IMR-90 (cell line): ENCODE measurements around the gene ADD3. TPM values are rescaled to one million over a fixed set of nuclear protein-coding genes. Genes with fewer than 3 reads are reported as not detected.

Source experiments
- ATAC-seq: fragments of 200-7000 bp; cut with Tn5 transposase; 2 replicates; pipeline ENCODE4 v1.9.1; 2020; ENCODE audit warnings: low read depth, mild to moderate bottlenecking, moderate library complexity
- BruUV-seq: library from RNA; stranded (reverse); fragments of 400-500 nt; replicated peaks from 2 replicates; lab custom pipeline; 2021; lab: Mats Ljungman, UMichigan
- CTCF ChIA-PET: fragments of 300-600 bp; formaldehyde crosslinking; extraction: SDS; loops from one replicate; lab custom pipeline; 2021; ENCODE audit warnings: antibody characterized with exemption; lab: Yijun Ruan, JAX
- POLR2A ChIA-PET: fragments of 300-600 bp; sonication (Branson Sonifier 250); formaldehyde crosslinking; loops from one replicate; lab custom pipeline; 2022; ENCODE audit warnings: antibody characterized with exemption; ENCODE audit not compliant: unreplicated experiment; lab: Charles Lee
- DNase-seq: peaks from one replicate; pipeline ENCODE4 v3.0.0; 2013
- H2AFZ ChIP-seq: replicated peaks from 2 replicates; pipeline ENCODE3; 2013; ENCODE audit warnings: low read length, mild to moderate bottlenecking; ENCODE audit not compliant: poor library complexity
- H2AK5ac ChIP-seq: 2 replicates; pipeline ENCODE4 v1.6.1; 2013; ENCODE audit warnings: low read depth, low read length, inconsistent platforms
- H2AK9ac ChIP-seq: replicated peaks from 2 replicates; pipeline ENCODE3; 2013; ENCODE audit warnings: mild to moderate bottlenecking, low read depth, low read length, moderate library complexity; ENCODE audit not compliant: poor library complexity
- H2BK120ac ChIP-seq: 2 replicates; pipeline ENCODE4 v1.6.1; 2013; ENCODE audit warnings: low read depth, low read length, inconsistent platforms
- H2BK15ac ChIP-seq: 3 replicates; pipeline ENCODE4 v1.6.1; 2013; ENCODE audit warnings: low read depth, low read length, inconsistent platforms
- H2BK20ac ChIP-seq: 2 replicates; pipeline ENCODE4 v1.6.1; 2013; ENCODE audit warnings: low read depth, mild to moderate bottlenecking, inconsistent platforms, low read length, moderate library complexity
- H2BK5ac ChIP-seq: 2 replicates; pipeline ENCODE4 v1.6.1; 2013; ENCODE audit warnings: mild to moderate bottlenecking, low read depth, low read length, inconsistent platforms; ENCODE audit not compliant: poor library complexity, severe bottlenecking
- H3K14ac ChIP-seq: replicated peaks from 2 replicates; pipeline ENCODE4 v1.6.1; 2013; ENCODE audit warnings: low read depth, low read length, inconsistent platforms
- H3K18ac ChIP-seq: 2 replicates; pipeline ENCODE4 v1.6.1; 2013; ENCODE audit warnings: low read depth, low read length, control low read depth
- H3K23ac ChIP-seq: 2 replicates; pipeline ENCODE4 v1.6.1; 2013; ENCODE audit warnings: low read depth, low read length, inconsistent platforms
- H3K27ac ChIP-seq: 2 replicates; pipeline ENCODE4 v1.5.1; 2013; ENCODE audit warnings: mild to moderate bottlenecking, control low read depth, low read length; ENCODE audit not compliant: insufficient read depth
- H3K27me3 ChIP-seq: 2 replicates; pipeline ENCODE4 v1.6.1; 2013; ENCODE audit warnings: low read length; ENCODE audit not compliant: control insufficient read depth, insufficient read depth
- H3K36me3 ChIP-seq: 2 replicates; pipeline ENCODE4 v1.6.1; 2013; ENCODE audit warnings: low read length, mixed read lengths; ENCODE audit not compliant: control insufficient read depth, insufficient read depth
- H3K4ac ChIP-seq: 2 replicates; pipeline ENCODE4 v1.6.1; 2013; ENCODE audit warnings: low read depth, low read length, inconsistent platforms
- H3K4me1 ChIP-seq: 2 replicates; pipeline ENCODE4 v1.6.1; 2013; ENCODE audit warnings: low read length, mixed read lengths; ENCODE audit not compliant: control insufficient read depth, insufficient read depth
- H3K4me2 ChIP-seq: 2 replicates; pipeline ENCODE4 v1.6.1; 2013; ENCODE audit warnings: low read depth, mild to moderate bottlenecking, control low read depth, low read length, moderate library complexity
- H3K4me3 ChIP-seq: 2 replicates; pipeline ENCODE4 v1.5.1; 2013; ENCODE audit warnings: low read depth, mild to moderate bottlenecking, control low read depth, low read length, moderate library complexity; ENCODE audit not compliant: insufficient read depth
- H3K56ac ChIP-seq: 2 replicates; pipeline ENCODE4 v1.6.1; 2013; ENCODE audit warnings: low read length, inconsistent platforms; ENCODE audit not compliant: insufficient read depth; ENCODE audit errors: extremely low read depth
- H3K79me1 ChIP-seq, 2 experiments: 2 replicates each; pipeline ENCODE4 v1.6.1; 2013; ENCODE audit warnings: low read length in 2 of 2, inconsistent platforms in 1 of 2, low read depth in 1 of 2
- H3K9ac ChIP-seq: 2 replicates; pipeline ENCODE4 v1.6.1; 2013; ENCODE audit warnings: low read depth, low read length, control low read depth
- H3K9me1 ChIP-seq: 2 replicates; pipeline ENCODE4 v1.6.1; 2013; ENCODE audit warnings: low read length, inconsistent platforms; ENCODE audit not compliant: insufficient read depth
- H3K9me3 ChIP-seq: 2 replicates; pipeline ENCODE4 v1.6.1; 2013; ENCODE audit warnings: low read length; ENCODE audit not compliant: control insufficient read depth, insufficient read depth
- H4K20me1 ChIP-seq: 2 replicates; pipeline ENCODE4 v1.6.1; 2013; ENCODE audit warnings: low read length, inconsistent platforms; ENCODE audit not compliant: insufficient read depth
- H4K5ac ChIP-seq: 2 replicates; pipeline ENCODE4 v1.6.1; 2013; ENCODE audit warnings: mild to moderate bottlenecking, low read depth, low read length, control low read depth
- H4K8ac ChIP-seq, 2 experiments: 2 replicates each; pipeline ENCODE4 v1.6.1; 2013; ENCODE audit warnings: low read depth in 2 of 2, low read length in 2 of 2, control low read depth in 1 of 2, inconsistent platforms in 1 of 2
- H4K91ac ChIP-seq: 2 replicates; pipeline ENCODE4 v1.6.1; 2013; ENCODE audit warnings: low read depth, low read length, inconsistent platforms; ENCODE audit not compliant: insufficient read depth
- CEBPB ChIP-seq: IDR thresholded peaks from 2 replicates; pipeline ENCODE4 v1.6.1; 2012; ENCODE audit warnings: low read depth, low read length, improper control_type of control experiment
- NFE2L2 ChIP-seq: fragments of 150-350 bp; IDR thresholded peaks from 2 replicates; pipeline ENCODE4 v1.6.1; 2016; ENCODE audit warnings: low read depth, mild to moderate bottlenecking, low read length
- POLR2A ChIP-seq: IDR thresholded peaks from 2 replicates; pipeline ENCODE4 v1.6.1; 2012; ENCODE audit warnings: mild to moderate bottlenecking, low read depth, low read length
- RAD21 ChIP-seq: IDR thresholded peaks from 2 replicates; pipeline ENCODE4 v1.6.1; 2012; ENCODE audit warnings: low read length, improper control_type of control experiment
- WGBS, 2 experiments: methylation state at CpG; one replicate each; pipeline versions ENCODE4 v1.1.5 to v1.1.7; 2013; ENCODE audit warnings: missing lambda C conversion rate in 2 of 2; ENCODE audit not compliant: insufficient read length in 1 of 2; ENCODE audit errors: extremely low coverage in 2 of 2; 5-methylcytosine and 5-hydroxymethylcytosine counted together
- dilution Hi-C: fragments of 300-500 bp; cut with HindIII; formaldehyde crosslinking; loops from one replicate; pipeline ENCODE4 v1.14.3; 2018; ENCODE audit warnings: low sequenced_read_pairs; ENCODE audit not compliant: unreplicated experiment
- in situ Hi-C: fragments of 300-500 bp; cut with MboI; formaldehyde crosslinking; loops from 3 replicates; pipeline ENCODE4 v1.14.3; 2019; ENCODE audit warnings: low sequenced_read_pairs, inconsistent platforms, mixed read lengths
- intact Hi-C: fragments of 100-400 bp; cut with micrococcal nuclease; formaldehyde crosslinking; loops from 2 replicates; pipeline ENCODE4 v1.10.0; 2022
- polyA plus RNA-seq, 3 experiments: library from polyadenylated mRNA; depleted of rRNA; stranded (reverse); fragments of >200 nt; gene quantifications; 2 replicates each; pipeline ENCODE4 v1.2.3, GENCODE V29; 2012; ENCODE audit warnings: low replicate concordance in 1 of 3
- total RNA-seq: library from RNA; depleted of rRNA; stranded (reverse); fragments of >200 nt; gene quantifications from 2 replicates; pipeline ENCODE4 v1.2.3, GENCODE V29; 2012

ADD3 gene
- total and polyA plus RNA-seq, 2 of the 4 experiments (the other 2 are of a cell fraction): 138 to 212 TPM

DNA sequence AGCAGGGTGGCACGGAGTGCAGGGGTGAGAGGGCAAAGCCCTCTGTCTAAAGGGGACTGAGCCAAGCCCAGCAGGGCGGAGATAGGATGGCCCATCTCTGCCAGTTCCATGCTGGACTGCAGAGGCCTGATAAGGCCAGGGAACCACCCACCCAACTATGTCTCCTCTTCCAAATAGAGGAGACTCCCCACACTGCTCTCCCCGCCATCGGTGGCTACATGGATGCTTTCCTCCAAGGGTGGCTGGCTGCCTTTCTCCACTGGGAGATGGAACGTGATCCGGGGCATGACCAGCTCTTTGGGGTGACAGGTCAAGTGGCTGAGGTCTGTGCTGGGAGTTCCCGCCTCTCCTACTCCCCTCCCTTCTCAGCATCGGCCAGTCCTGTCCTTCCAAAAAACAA, 141.5 kb downstream of the ADD3 start:
- H3K4me3 ChIP-seq: no peak overlapping the region
- WGBS, 2 experiments: 60% methylated on average over 1 of the region's 8 CpGs; no CpG with 5 or more reads in 1 of the 2 experiments
- H2BK15ac ChIP-seq: no peak overlapping the region
- no peaks in the 10 kb centered on the region for H3K4me1 ChIP-seq
- H3K9me1 ChIP-seq: no peaks in the 10 kb centered on the region
- H4K91ac ChIP-seq: no peak overlapping the region
- no peak overlapping the region for H3K4me2 ChIP-seq
- H3K27ac ChIP-seq: no peak overlapping the region
- no peaks in the 10 kb centered on the region for H3K36me3 ChIP-seq
- H2BK5ac ChIP-seq: no peak overlapping the region
- no peak overlapping the region for H2AK9ac ChIP-seq
- dilution Hi-C loops: loop anchor here (25.0 kb wide), 1 partner anchor 138 kb away; no protein-coding TSS in a partner anchor
- H3K9ac ChIP-seq: no peak overlapping the region
- no TSS peak for BruUV-seq
- intact Hi-C loops: no loop called here
- H2AFZ ChIP-seq: no peak overlapping the region
- ChIA-PET POLR2A (no interaction called here), CTCF (interaction anchor here (1.0 to 1.1 kb wide), 2 partner anchors 13 to 130 kb away, joined by 3 read pairs; no protein-coding TSS in a partner anchor)
- no peaks in the 10 kb centered on the region for H3K79me1 ChIP-seq
- ATAC-seq: no peak
- no peak overlapping the region for H2BK20ac ChIP-seq
- H3K18ac ChIP-seq: no peak overlapping the region
- H3K27me3 ChIP-seq: peaks cover 30% of the 10 kb centered on the region
- no peak overlapping the region for H2BK120ac ChIP-seq
- TF ChIP-seq RAD21: no peak
- no peak for TF ChIP-seq NFE2L2
- no peak for TF ChIP-seq POLR2A
- no peak for TF ChIP-seq CEBPB
- no peaks in the 10 kb centered on the region for H4K20me1 ChIP-seq
- H4K5ac ChIP-seq: no peak overlapping the region
- H3K4ac ChIP-seq: no peak overlapping the region
- H3K9me3 ChIP-seq: no peaks in the 10 kb centered on the region
- no peak for DNase-seq
- H3K56ac ChIP-seq: no peak overlapping the region
- H3K14ac ChIP-seq: no peak overlapping the region
- H4K8ac ChIP-seq: no peak overlapping the region
- in situ Hi-C loops: no loop called here
- no peak overlapping the region for H2AK5ac ChIP-seq
- no peak overlapping the region; the same call in 1 of the 2 replicates for H3K23ac ChIP-seq
